Activated CD8-positive, alpha-beta memory T cell treated with anti-CD3 and anti-CD28 coated beads for 48 hours (primary cell): Measurements from ENCODE around the gene C12orf50.
"Not testable (repeated sequence)": the region's sequence is repeated elsewhere in the genome, so short reads cannot be mapped to it uniquely, and the experiment has no call there.

Experiments
- DNase-seq, 3 experiments: peaks; one replicate each; pipeline ENCODE4 v3.0.0-alpha.2; 2020; ENCODE audit warnings: low read depth in 2 of 3, low spot score in 2 of 3

The C12orf50 gene

DNA sequence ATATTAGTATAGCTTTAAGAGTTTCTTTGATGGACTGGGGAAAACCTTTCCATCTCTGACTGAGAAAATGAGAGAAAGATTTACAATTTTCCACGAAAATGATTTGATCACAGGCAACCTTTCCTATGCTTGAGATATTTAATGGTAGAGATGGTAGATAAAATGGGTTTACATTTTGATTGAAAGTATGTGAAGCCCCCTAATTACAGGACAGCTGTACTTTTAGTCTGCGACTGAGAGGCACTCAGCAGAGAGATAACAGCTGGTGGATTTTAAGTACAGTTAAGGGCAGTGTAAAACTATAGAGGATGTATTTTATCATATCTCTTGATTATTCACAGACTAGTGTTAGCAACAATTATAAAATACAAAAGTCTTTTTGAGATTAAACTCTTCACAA is 40.7 kb downstream of the C12orf50 start:
- DNase-seq: no peak

DNA sequence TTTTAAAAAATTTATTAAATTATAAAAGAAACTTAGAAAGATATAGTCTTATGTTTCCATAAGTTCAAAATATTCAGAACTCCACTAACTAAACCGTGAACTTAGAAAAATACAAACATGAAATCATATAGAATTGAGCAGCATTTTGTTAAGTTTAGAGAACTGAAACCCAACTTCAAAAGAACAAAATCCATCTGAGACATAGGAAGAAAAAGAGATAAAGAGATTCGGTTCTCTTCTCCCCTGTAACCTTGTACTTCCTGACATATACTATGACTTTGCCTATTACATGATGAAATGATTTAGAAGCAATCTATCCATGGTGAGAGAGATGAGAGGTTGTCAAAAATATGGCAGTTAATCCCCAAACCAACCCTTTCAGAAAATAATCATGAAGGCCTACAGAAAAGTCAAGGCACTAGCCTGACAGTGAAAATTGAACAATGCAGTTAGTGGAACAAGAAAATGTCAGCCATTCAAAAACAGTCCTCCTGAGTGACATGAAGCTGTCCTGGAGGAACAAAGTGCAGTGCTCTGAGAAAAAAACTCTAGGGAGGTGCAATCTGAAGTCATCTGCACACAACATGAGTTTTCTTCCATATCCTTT is 44.0 kb downstream of the C12orf50 start:
- no peak for DNase-seq

DNA sequence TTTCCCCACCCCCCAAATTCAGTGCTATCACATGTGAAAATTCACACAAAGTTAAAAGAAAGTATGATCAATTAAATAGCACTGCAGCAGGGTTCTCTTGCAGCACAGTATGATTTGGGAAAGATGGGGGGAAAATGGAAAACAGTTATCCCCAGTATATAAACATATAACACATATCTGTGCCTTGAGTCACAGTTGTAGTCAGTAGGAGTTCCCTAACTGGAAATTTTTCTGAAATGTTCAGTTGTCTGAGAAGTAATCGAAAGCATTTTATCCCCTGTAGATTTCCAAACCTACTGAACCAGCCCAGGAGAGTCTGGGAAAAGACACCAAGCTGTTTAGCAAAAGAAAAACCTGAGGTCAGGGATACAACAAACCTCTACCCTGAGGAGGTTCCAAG is 47.0 kb downstream of the C12orf50 start:
- no peak for DNase-seq

DNA sequence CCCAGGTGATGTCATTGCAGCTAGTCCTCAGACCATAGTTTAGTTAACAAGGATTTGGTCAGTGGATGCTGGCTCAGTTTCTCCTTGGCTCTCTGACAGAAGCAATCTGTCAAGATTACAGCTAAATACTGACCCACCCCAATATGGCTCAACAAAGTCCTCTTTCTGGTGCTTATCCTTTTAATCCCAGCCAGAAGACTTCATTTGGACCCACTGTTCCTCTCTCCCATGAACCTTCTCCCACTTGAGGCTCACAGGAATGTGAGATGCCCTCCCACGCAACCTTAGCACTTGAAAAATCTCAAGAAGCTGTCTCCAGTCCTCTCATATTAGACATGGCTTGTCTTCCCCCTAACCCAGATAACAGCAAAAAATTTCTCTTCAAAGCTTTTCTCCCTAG is 47.7 kb downstream of the C12orf50 start:
- no peak for DNase-seq

DNA sequence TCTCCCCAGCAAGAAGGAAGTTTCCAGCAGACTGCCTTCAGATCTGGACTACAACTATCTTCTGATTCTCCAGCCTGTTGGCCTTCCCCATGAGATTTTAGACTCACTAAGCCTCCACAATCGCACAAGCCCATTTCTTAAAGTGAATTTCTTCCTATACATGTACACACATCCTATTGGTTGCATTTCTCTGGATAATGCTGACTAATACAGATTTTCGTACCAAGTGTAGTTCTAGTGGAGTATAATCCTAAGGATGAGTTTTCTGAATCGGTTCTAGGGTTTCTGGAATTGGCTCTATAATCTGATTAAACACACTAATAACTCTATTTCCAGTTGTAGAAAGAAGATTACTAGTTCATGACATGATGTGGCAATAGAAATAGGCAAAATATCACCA is 53.3 kb downstream of the C12orf50 start:
- no peak for DNase-seq

DNA sequence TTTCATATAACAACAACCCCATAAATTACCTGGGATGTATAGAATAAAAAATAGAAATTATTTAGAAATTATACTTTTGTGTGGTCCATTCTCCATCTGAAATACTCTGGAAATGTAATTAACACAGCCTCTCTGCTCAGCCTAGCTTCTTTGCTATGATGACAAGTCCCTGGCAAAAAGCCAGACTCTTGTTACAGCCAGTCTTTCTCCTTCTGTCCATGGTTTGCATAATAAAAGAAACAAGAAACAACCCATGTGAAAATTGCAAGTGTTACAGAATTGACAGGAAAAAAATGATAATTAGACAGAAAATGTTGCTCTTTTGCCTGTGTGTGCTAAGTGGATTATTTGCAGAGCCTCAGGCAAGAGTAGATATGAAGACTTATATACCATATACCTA is 61.3 kb downstream of the C12orf50 start:
- no peak for DNase-seq

DNA sequence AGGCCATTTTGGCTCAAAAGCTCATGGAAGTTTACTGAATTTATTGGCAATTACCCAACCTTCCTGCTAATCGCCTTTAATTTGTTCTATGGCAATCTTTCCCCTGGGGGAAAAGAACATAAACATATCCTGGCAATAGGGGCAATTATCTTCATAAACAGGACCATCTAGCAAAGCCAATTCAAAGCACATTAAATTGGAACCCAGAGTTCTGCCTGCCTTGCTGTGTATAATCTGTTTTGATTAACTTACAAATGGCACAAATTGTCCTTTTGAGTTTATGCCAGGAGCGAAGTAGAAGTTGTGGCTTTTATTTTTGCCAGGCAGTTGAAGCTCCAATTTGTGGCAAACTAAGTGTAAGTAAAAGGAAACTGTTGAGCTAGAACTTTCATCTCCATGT is 68.6 kb downstream of the C12orf50 start:
- no peak for DNase-seq

DNA sequence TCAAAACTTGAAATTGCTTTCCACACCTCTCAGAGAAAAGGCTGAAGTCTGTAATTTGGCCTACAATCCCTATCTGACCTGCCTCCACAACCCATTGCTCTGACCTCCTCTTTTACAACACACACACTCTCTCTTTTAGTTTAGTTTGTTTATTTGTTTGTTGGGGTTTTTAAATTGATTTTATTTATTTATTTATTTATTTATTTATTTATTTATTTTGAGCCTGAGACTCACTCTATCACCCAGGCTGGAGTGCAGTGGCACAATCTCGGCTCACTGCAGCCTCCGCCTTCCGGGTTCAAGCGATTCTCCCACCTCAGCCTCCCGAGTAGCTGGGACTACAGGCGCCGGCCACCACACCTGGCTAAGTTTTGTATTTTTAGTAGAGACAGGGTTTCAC is 75.2 kb downstream of the C12orf50 start:
- not testable (repeated sequence) for DNase-seq

DNA sequence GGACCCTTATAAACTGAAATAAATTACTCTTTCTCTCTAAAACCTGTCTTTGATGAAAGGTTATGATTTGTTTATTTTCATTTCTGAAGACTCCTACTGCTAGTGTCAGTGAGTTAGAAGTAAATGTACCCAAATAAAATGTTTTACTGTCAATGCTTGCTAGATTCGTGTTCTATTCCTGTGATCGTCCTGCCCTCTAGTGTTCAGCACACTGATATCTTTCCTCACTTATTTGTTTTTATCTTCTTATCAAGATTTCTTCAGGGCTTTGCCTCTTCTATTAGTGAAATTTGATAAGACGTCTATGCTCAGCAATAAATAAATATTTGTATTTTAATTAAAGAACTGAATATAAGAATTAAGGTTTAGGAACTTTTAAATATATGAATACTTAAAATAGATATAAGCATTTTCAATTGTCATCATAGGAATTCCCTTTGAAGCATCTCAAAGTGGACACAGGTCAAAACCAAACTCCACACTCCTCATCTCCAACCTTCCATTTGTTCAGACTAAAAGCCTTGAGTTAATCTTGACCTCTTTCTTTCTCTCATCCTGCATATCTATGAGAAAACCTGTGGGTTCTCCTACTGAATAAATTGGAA is 75.8 kb downstream of the C12orf50 start:
- DNase-seq: no peak

DNA sequence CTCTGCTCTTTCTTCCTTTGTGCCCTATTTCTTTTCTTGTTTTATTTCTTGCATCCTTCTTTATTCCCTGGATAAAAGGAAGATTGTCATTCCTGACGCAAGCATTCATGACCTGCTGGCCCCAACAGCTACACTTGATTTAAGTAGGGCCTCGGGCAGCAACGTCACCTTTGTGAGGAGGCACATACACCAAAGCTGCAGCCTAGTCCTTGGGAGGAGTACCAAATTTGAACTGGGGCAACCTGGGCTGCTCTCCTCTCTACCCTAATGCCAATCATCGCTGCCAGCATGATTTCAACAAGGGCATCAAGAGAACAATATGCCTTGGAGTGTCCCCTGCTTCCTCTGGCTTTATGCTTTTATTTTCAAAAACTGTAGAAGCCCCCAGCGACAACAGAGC is 76.4 kb downstream of the C12orf50 start:
- DNase-seq: no peak

DNA sequence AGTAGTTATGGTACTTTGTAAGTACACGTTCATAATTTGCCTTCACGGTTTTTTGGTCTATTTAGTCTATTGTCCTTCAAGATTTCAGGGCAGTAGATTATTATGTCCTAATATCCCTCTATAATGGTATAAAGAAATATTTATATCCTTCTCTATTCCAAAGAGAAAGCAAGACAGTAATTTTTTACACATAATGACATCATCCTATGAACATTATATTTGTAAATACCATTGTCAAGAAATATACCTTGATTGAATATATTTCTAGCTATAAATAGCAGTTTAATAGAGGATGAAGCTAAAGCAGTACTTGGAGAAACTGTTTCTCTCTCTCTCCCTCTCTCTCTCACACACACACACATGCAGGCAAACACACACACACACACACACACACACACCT is 77.0 kb downstream of the C12orf50 start:
- DNase-seq: no peak

DNA sequence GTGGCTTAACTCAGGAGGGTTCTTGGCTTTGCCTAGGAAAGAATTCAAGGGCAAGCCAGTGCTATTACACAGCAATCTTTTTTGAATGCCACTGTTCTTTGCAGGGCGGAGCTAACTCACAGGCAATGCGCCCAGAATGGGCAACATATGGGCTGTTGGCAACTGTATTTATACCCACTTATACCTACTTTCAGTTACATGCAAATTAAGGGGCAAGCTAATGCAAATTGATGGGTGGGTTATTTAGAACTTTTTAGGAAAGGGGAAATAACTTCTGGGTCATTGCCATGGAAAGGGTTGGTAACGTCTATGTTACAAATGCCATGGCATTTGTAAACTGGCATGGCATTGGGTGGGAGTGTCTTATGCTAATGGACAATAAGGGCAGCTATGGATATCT is 85.4 kb downstream of the C12orf50 start:
- no peak for DNase-seq

DNA sequence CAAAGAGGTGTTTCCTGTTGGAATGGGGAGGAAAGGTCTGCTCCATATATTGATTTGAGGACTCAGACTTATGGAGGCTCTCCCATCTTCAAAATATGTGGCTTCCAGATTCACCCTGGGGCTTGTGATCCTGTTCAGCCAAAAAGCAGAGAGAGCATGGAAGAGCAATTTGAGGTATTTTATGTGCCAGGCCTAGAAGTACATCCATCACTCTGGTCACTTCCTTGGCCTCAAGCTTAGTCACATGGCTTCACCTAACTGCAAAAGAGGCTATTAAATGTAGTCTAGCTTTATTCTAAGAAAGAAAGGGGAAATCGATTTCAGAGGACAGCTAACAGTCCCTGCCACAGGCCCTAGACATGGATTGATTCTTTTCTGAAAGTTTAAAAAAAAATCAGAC is 86.2 kb downstream of the C12orf50 start:
- DNase-seq: no peak

DNA sequence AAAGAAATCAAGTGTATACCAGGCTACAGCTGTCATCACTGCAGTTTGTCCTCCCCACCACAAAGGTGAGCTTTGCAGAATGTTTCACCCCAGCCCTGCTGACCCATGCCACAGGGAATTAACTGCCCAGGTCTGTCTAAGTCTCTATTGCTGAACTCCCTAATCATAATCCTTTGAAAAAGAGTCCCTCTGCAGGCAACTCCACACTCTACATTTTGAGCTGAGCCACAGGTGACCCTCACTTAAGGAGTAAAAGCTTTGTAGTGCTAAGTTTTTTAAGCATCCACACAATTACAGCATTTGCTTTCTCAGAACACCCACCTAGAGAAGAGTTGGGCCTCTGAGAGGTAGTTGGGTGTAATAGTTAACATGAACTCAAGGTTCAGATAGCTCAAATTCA is 90.0 kb downstream of the C12orf50 start:
- no peak for DNase-seq

DNA sequence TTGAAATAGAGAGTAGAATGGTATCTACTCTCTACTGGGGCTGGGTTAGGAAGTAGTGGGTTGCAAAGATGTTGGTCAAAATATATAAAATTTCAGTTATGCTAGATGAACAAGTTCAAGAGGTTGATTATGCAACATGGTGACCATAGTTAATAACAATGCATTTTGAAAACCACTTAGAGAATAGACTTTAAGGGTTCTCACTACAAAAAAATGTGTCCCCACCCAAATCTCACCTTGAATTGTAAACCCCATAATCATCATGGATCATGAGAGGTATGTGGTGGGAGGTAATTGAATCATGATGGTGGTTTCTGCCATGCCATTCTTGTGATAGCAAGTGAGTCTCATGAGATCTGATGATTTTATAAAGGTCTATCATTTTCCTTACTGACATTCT is 94.0 kb downstream of the C12orf50 start:
- DNase-seq: no peak

DNA sequence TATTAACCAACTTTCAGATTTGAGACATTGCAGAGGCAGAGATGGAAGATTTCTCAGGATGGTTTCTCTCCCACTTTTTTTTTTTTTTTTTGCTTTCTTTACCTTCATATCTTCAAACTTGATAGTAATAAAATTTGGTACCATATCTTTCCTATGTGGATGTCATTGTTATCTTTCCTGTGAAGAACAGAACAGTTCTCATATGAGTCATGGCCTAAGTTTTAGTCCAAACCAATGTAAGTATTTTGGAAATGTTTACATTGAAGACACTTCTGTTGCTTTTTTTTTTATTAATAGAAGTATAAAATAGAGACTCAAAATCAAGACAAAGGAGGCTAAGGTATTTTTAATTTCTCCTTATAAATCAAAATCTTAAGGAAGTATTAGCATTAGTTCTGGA is 95.2 kb downstream of the C12orf50 start:
- DNase-seq: no peak

DNA sequence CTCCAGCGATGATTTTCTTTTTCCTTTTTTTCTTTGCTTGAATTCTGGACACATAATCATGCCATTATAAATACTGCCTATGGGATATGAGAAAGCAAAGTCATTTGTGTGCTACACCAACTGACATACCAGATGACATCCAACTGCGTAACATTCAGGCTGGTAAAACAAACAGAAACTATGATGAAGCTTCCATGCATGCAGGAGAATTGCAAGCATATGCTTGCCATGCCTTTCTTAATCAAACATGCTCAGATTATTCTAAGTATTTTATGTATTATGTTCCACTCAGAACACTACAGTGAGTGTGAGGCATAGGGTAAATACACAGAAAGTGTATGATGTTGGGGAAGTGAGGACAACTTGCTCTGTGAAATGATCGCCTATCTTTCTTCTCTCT is 97.4 kb downstream of the C12orf50 start:
- DNase-seq: no peak

DNA sequence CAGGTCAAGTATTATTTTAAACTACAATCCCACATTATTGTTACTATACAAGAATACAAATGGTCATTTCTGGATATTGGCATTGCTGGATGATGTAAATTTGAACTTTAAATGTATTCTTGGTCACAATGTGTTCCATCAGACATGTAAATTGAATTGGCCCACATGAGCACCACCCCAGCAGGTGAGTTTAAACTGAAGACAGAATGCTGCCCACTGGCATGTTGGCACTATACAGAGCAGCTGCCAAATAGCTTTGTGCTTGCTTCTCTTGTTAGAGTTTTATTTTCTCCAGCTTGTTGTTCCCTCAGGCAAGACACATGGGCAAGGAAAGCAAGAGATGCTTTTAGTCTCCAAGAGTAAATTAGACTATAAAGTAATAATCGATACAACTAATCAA is 98.6 kb downstream of the C12orf50 start:
- DNase-seq: no peak
